ENCODE measurements around the gene PAM16.
A peak's percentile ranks its signal among the peaks of the same experiment; 100 is the strongest.

PAM16 gene

GRCh38 chr16:4376126-4376892 lies 25.2 kb upstream of the PAM16 start:
- Histone ChIP-seq H2AFZ (ENCODE audit: low read length, unreplicated experiment) (no peak overlapping the region), H3K27me3 (ENCODE audit: insufficient read depth, low read length) (no peaks in the 10 kb centered on the region), H3K27ac (ENCODE audit: low read depth, low read length) (peak overlapping the region; percentile 98), H3K4me3 (ENCODE audit: low read depth, low read length) (peak overlapping the region; percentile 100), H3K4me1 (ENCODE audit: control insufficient read depth, insufficient read depth, low read length, unreplicated experiment) (peaks cover 48% of the 10 kb centered on the region), H3K36me3 (ENCODE audit: insufficient read depth, low read length) (no peaks in the 10 kb centered on the region), H3K79me2 (ENCODE audit: control insufficient read depth, insufficient read depth, low read length, unreplicated experiment) (peaks cover 73% of the 10 kb centered on the region)

- H3K4me3 ChIP-seq (ENCODE audit: low read depth, low read length), result peak overlapping the region; percentile 100
- H3K4me1 ChIP-seq (ENCODE audit: control insufficient read depth, insufficient read depth, low read length, unreplicated experiment), result peaks cover 54% of the 10 kb centered on the region
These were observed 24.6 kb upstream of the PAM16 start for GRCh38 chr16:4375717-4376116.

GRCh38 chr16:4373909-4374742 lies 23.0 kb upstream of the PAM16 start:
- Histone ChIP-seq H3K36me3 (ENCODE audit: insufficient read depth, low read length) (no peaks in the 10 kb centered on the region), H3K4me3 (ENCODE audit: low read depth, low read length) (peak overlapping the region; percentile 100), H3K27me3 (ENCODE audit: insufficient read depth, low read length) (no peaks in the 10 kb centered on the region), H3K4me1 (ENCODE audit: control insufficient read depth, insufficient read depth, low read length, unreplicated experiment) (peaks cover 70% of the 10 kb centered on the region), H2AFZ (ENCODE audit: low read length, unreplicated experiment) (no peak overlapping the region), H3K79me2 (ENCODE audit: control insufficient read depth, insufficient read depth, low read length, unreplicated experiment) (peaks cover 68% of the 10 kb centered on the region), H3K27ac (ENCODE audit: low read depth, low read length) (peak overlapping the region; percentile 98)

More at GRCh38 chr16:4375717-4376116, 24.6 kb upstream of the PAM16 start:
- Histone ChIP-seq H3K79me2 (ENCODE audit: control insufficient read depth, insufficient read depth, low read length, unreplicated experiment) (peaks cover 73% of the 10 kb centered on the region), H3K27ac (ENCODE audit: low read depth, low read length) (peak overlapping the region; percentile 98), H3K36me3 (ENCODE audit: insufficient read depth, low read length) (no peaks in the 10 kb centered on the region), H3K27me3 (ENCODE audit: insufficient read depth, low read length) (no peaks in the 10 kb centered on the region), H2AFZ (ENCODE audit: low read length, unreplicated experiment) (no peak overlapping the region)

GRCh38 chr16:4373356-4373908 lies 22.3 kb upstream of the PAM16 start:
- Histone ChIP-seq H3K4me1 (ENCODE audit: control insufficient read depth, insufficient read depth, low read length, unreplicated experiment) (peaks cover 69% of the 10 kb centered on the region), H3K36me3 (ENCODE audit: insufficient read depth, low read length) (no peaks in the 10 kb centered on the region), H3K79me2 (ENCODE audit: control insufficient read depth, insufficient read depth, low read length, unreplicated experiment) (peaks cover 61% of the 10 kb centered on the region), H3K27me3 (ENCODE audit: insufficient read depth, low read length) (no peaks in the 10 kb centered on the region), H3K27ac (ENCODE audit: low read depth, low read length) (peak overlapping the region; percentile 98), H2AFZ (ENCODE audit: low read length, unreplicated experiment) (no peak overlapping the region), H3K4me3 (ENCODE audit: low read depth, low read length) (peak overlapping the region; percentile 100)

GRCh38 chr16:4372578-4373355 lies 21.6 kb upstream of the PAM16 start:
- H3K36me3 ChIP-seq (ENCODE audit: insufficient read depth, low read length), result no peaks in the 10 kb centered on the region
- H3K79me2 ChIP-seq (ENCODE audit: control insufficient read depth, insufficient read depth, low read length, unreplicated experiment), result peaks cover 55% of the 10 kb centered on the region
- H3K4me3 ChIP-seq (ENCODE audit: low read depth, low read length), result peak overlapping the region; percentile 100
- no peaks in the 10 kb centered on the region for H3K27me3 ChIP-seq (ENCODE audit: insufficient read depth, low read length)
- peaks cover 63% of the 10 kb centered on the region for H3K4me1 ChIP-seq (ENCODE audit: control insufficient read depth, insufficient read depth, low read length, unreplicated experiment)
- no peak overlapping the region for H2AFZ ChIP-seq (ENCODE audit: low read length, unreplicated experiment)
- H3K27ac ChIP-seq (ENCODE audit: low read depth, low read length), result peak overlapping the region; percentile 98

GRCh38 chr16:4372001-4372577 lies 21.0 kb upstream of the PAM16 start:
- Histone ChIP-seq H3K27ac (ENCODE audit: low read depth, low read length) (peak overlapping the region; percentile 98), H2AFZ (ENCODE audit: low read length, unreplicated experiment) (no peak overlapping the region), H3K36me3 (ENCODE audit: insufficient read depth, low read length) (no peaks in the 10 kb centered on the region), H3K4me3 (ENCODE audit: low read depth, low read length) (peak overlapping the region; percentile 100), H3K79me2 (ENCODE audit: control insufficient read depth, insufficient read depth, low read length, unreplicated experiment) (peaks cover 49% of the 10 kb centered on the region), H3K4me1 (ENCODE audit: control insufficient read depth, insufficient read depth, low read length, unreplicated experiment) (peaks cover 57% of the 10 kb centered on the region), H3K27me3 (ENCODE audit: insufficient read depth, low read length) (no peaks in the 10 kb centered on the region)

GRCh38 chr16:4371357-4372000 lies 20.4 kb upstream of the PAM16 start, which contains the start of gene VASN:
Gene VASN, plus strand, starts transcription at chr16:4371848. Its CDS starts 9,030 bp downstream, at chr16:4380878.
- Histone ChIP-seq H3K36me3 (ENCODE audit: insufficient read depth, low read length) (no peaks in the 10 kb centered on the region), H3K27me3 (ENCODE audit: insufficient read depth, low read length) (no peaks in the 10 kb centered on the region), H3K4me1 (ENCODE audit: control insufficient read depth, insufficient read depth, low read length, unreplicated experiment) (peaks cover 55% of the 10 kb centered on the region), H2AFZ (ENCODE audit: low read length, unreplicated experiment) (no peak within 1 kb of the TSS), H3K79me2 (ENCODE audit: control insufficient read depth, insufficient read depth, low read length, unreplicated experiment) (peaks cover 43% of the 10 kb centered on the region), H3K27ac (ENCODE audit: low read depth, low read length) (peak within 1 kb of the TSS; percentile 98), H3K4me3 (ENCODE audit: low read depth, low read length) (peak within 1 kb of the TSS; percentile 100)

GRCh38 chr16:4370570-4371356 lies 19.6 kb upstream of the PAM16 start:
- H3K4me1 ChIP-seq (ENCODE audit: control insufficient read depth, insufficient read depth, low read length, unreplicated experiment), result peaks cover 48% of the 10 kb centered on the region
- H3K79me2 ChIP-seq (ENCODE audit: control insufficient read depth, insufficient read depth, low read length, unreplicated experiment), result peaks cover 37% of the 10 kb centered on the region
- H3K36me3 ChIP-seq (ENCODE audit: insufficient read depth, low read length), result no peaks in the 10 kb centered on the region
- peak overlapping the region; percentile 72 for H3K27ac ChIP-seq (ENCODE audit: low read depth, low read length)
- H3K4me3 ChIP-seq (ENCODE audit: low read depth, low read length), result peak overlapping the region; percentile 100
- H2AFZ ChIP-seq (ENCODE audit: low read length, unreplicated experiment), result no peak overlapping the region
- H3K27me3 ChIP-seq (ENCODE audit: insufficient read depth, low read length), result no peaks in the 10 kb centered on the region

GRCh38 chr16:4370151-4370550 lies 19.0 kb upstream of the PAM16 start:
- H3K4me3 ChIP-seq (ENCODE audit: low read depth, low read length), result peak overlapping the region; percentile 36; the same call in 1 of the 2 replicates
- H3K27me3 ChIP-seq (ENCODE audit: insufficient read depth, low read length), result no peaks in the 10 kb centered on the region
- peaks cover 34% of the 10 kb centered on the region for H3K79me2 ChIP-seq (ENCODE audit: control insufficient read depth, insufficient read depth, low read length, unreplicated experiment)
- peak overlapping the region; percentile 72 for H3K27ac ChIP-seq (ENCODE audit: low read depth, low read length)
- H3K36me3 ChIP-seq (ENCODE audit: insufficient read depth, low read length), result no peaks in the 10 kb centered on the region
- peaks cover 42% of the 10 kb centered on the region for H3K4me1 ChIP-seq (ENCODE audit: control insufficient read depth, insufficient read depth, low read length, unreplicated experiment)
- no peak overlapping the region for H2AFZ ChIP-seq (ENCODE audit: low read length, unreplicated experiment)
